Peyer's patch (tissue), 4 donors: ENCODE data around the gene FDX2. TPM values are rescaled to one million over a fixed set of nuclear protein-coding genes. Genes with fewer than 3 reads are reported as not detected.

ENCODE experiments used
- DNase-seq, 3 donors: peaks; one replicate each; pipeline ENCODE4 v3.0.0-alpha.2; 2017 to 2019
- H3K27ac ChIP-seq, 4 donors: fragments of 200-600 bp; sonication (generic); one replicate each; pipeline ENCODE4 v1.5.1; 2016 to 2019
- H3K27me3 ChIP-seq, 2 donors: fragments of 200-600 bp; sonication (generic); one replicate each; pipeline ENCODE4 v1.5.1; 2019
- H3K36me3 ChIP-seq, 3 donors: fragments of 200-600 bp; sonication (generic); one replicate each; pipeline ENCODE4 v1.5.1; 2016 to 2019
- H3K4me1 ChIP-seq, 4 donors: fragments of 200-600 bp; sonication (generic); one replicate each; pipeline ENCODE4 v1.5.1; 2016 to 2019
- H3K4me3 ChIP-seq, 4 donors: fragments of 200-600 bp; sonication (generic); 1 replicate in 3 of 4; 2 replicates in 1 of 4; pipeline ENCODE4 v1.5.1; 2016 to 2019; ENCODE audit warnings: mild to moderate bottlenecking in 1 of 4
- H3K9me3 ChIP-seq, 4 donors: fragments of 200-600 bp; sonication (generic); one replicate each; pipeline ENCODE4 v1.5.1; 2016 to 2019; ENCODE audit warnings: mild to moderate bottlenecking in 1 of 4
- CTCF ChIP-seq, 6 experiments: fragments of 450-650 bp in 4 of 6; fragments of 200-600 bp in 2 of 6; sonication (generic) in 1 of 6; IDR thresholded peaks; one replicate each; pipeline ENCODE4 v1.5.1; 2017 to 2019; ENCODE audit warnings: antibody characterized with exemption in 6 of 6, mild to moderate bottlenecking in 3 of 6, moderate library complexity in 1 of 6
- POLR2A ChIP-seq, 2 donors: fragments of 450-650 bp; IDR thresholded peaks; one replicate each; pipeline ENCODE4 v1.5.1; 2017; ENCODE audit warnings: antibody characterized with exemption in 2 of 2, mild to moderate bottlenecking in 2 of 2, moderate library complexity in 2 of 2
- total RNA-seq, 4 donors: library from RNA; depleted of rRNA; stranded (reverse); fragments of >200 nt; gene quantifications; one replicate each; pipeline ENCODE4 v1.1.0, GENCODE V29; 2016

The FDX2 gene
- total RNA-seq, 4 donors from 2014 or later, result 8.3 to 22.2 (median 12.5) TPM

- H3K36me3 ChIP-seq, result peaks cover 0 to 93% (median 0%) of the 10 kb centered on the region in 3 donors
- H3K4me3 ChIP-seq, result no peak overlapping the region
- H3K4me1 ChIP-seq, result no peaks in the 10 kb centered on the region
- H3K27me3 ChIP-seq, result no peaks in the 10 kb centered on the region
- no peak for DNase-seq
- no peaks in the 10 kb centered on the region for H3K9me3 ChIP-seq
- TF ChIP-seq CTCF (IDR thresholded peaks at IDR 0.05), result no peak
- TF ChIP-seq POLR2A (IDR thresholded peaks at IDR 0.05), result no peak
- H3K27ac ChIP-seq, result no peak overlapping the region
Measured at GRCh38 chr19:10361569-10362011, 45.8 kb upstream of the FDX2 start.

- Histone ChIP-seq H3K9me3 (no peaks in the 10 kb centered on the region), H3K36me3 (peaks cover 0 to 93% (median 0%) of the 10 kb centered on the region in 3 donors), H3K27ac (no peak overlapping the region), H3K4me3 (no peak overlapping the region), H3K4me1 (no peaks in the 10 kb centered on the region), H3K27me3 (no peaks in the 10 kb centered on the region)
- DNase-seq, result no peak
- TF ChIP-seq CTCF (IDR thresholded peaks at IDR 0.05), result no peak
- TF ChIP-seq POLR2A (IDR thresholded peaks at IDR 0.05), result no peak
Measured at GRCh38 chr19:10356431-10356830, 40.6 kb upstream of the FDX2 start.

GRCh38 chr19:10353793-10354391 lies 38.1 kb upstream of the FDX2 start:
- TF ChIP-seq CTCF (IDR thresholded peaks at IDR 0.05) (no peak), POLR2A (IDR thresholded peaks at IDR 0.05) (no peak)
- H3K9me3 ChIP-seq, result no peaks in the 10 kb centered on the region
- H3K27ac ChIP-seq, result no peak overlapping the region
- H3K4me1 ChIP-seq, result no peaks in the 10 kb centered on the region
- peaks cover 0 to 85% (median 0%) of the 10 kb centered on the region in 3 donors for H3K36me3 ChIP-seq
- no peak for DNase-seq
- H3K27me3 ChIP-seq, result no peaks in the 10 kb centered on the region
- no peak overlapping the region for H3K4me3 ChIP-seq

GRCh38 chr19:10352764-10353671 lies 37.2 kb upstream of the FDX2 start:
- Histone ChIP-seq H3K4me1 (no peaks in the 10 kb centered on the region), H3K9me3 (no peaks in the 10 kb centered on the region), H3K27ac (peak overlapping the region in 1 of 4 donors; percentile 49), H3K27me3 (no peaks in the 10 kb centered on the region), H3K36me3 (peaks cover 0 to 79% (median 0%) of the 10 kb centered on the region in 3 donors), H3K4me3 (no peak overlapping the region)
- DNase-seq, result no peak
- no peak for TF ChIP-seq POLR2A (IDR thresholded peaks at IDR 0.05)
- TF ChIP-seq CTCF (IDR thresholded peaks at IDR 0.05), result no peak

- Histone ChIP-seq H3K27me3 (no peaks in the 10 kb centered on the region), H3K36me3 (peaks cover 0 to 18% (median 0%) of the 10 kb centered on the region in 3 donors), H3K4me1 (no peaks in the 10 kb centered on the region), H3K4me3 (no peak overlapping the region), H3K9me3 (no peaks in the 10 kb centered on the region), H3K27ac (no peak overlapping the region)
- DNase-seq, result no peak
- TF ChIP-seq POLR2A (IDR thresholded peaks at IDR 0.05), result no peak
- no peak for TF ChIP-seq CTCF (IDR thresholded peaks at IDR 0.05)
Measured at GRCh38 chr19:10346509-10346908, 30.7 kb upstream of the FDX2 start.
